Measurements from ENCODE around the gene RECQL. TPM values are rescaled to one million over a fixed set of nuclear protein-coding genes. Genes with fewer than 3 reads are reported as not detected.

RECQL gene
- total and polyA plus RNA-seq, 7 donors, result 9.0 to 36.6 (median 13.3) TPM

DNA sequence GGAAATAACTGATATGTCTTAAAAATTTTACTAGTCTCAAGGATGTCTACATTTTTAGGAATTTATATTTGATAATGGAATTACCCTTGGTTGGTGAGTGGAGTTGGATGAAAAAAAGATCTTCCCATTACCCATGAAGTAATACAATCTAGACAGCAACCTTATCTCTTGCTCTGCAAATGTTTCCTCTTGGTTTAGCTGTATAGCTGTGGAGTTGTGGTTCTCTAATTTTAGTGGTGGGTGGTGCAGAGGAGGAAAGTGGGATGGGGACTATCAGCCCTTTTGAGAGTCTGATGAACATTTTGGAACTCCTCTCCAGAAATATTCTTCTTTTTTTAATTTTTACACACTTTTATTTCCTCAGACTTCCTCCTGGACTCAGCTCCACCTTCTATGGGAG lies 41.7 kb upstream of the RECQL start:
- Histone ChIP-seq H3K27me3 (ENCODE audit: insufficient read depth in 3 of 3, low read length in 2 of 3) (no peaks in the 10 kb centered on the region), H3K9me3 (no peaks in the 10 kb centered on the region), H3K27ac (no peak overlapping the region), H3K4me1 (peaks cover 6% of the 10 kb centered on the region), H3K4me3 (no peak overlapping the region), H3K36me3 (ENCODE audit: insufficient read depth in 1 of 2, low read depth in 1 of 2) (peaks cover 0 to 4% of the 10 kb centered on the region in 2 donors)
- DNase-seq (no peak), ATAC-seq (no peak)
- TF ChIP-seq CTCF (IDR thresholded peaks at IDR 0.05), result no peak
- intact Hi-C loops (cut with DNase I), result no loop called here

GRCh38 chr12:21542403-21542802 lies 41.0 kb upstream of the RECQL start:
- 22 to 43% (median 29%) methylated on average over 5 of the region's 5 CpGs for WGBS, 3 donors
- Histone ChIP-seq H3K9me3 (no peaks in the 10 kb centered on the region), H3K4me3 (no peak overlapping the region), H3K4me1 (peaks cover 6% of the 10 kb centered on the region), H3K27me3 (ENCODE audit: insufficient read depth in 3 of 3, low read length in 2 of 3) (no peaks in the 10 kb centered on the region), H3K36me3 (ENCODE audit: insufficient read depth in 1 of 2, low read depth in 1 of 2) (peaks cover 0 to 9% of the 10 kb centered on the region in 2 donors), H3K27ac (no peak overlapping the region)
- intact Hi-C loops (cut with DNase I), result no loop called here
- no peak for TF ChIP-seq CTCF (IDR thresholded peaks at IDR 0.05)
- no peak for ATAC-seq
- no peak for DNase-seq

- 84 to 85% (median 84%) methylated on average over 6 of the region's 6 CpGs for WGBS, 3 donors
- Histone ChIP-seq H3K4me3 (no peak overlapping the region), H3K27me3 (ENCODE audit: insufficient read depth in 3 of 3, low read length in 2 of 3) (no peaks in the 10 kb centered on the region), H3K4me1 (peaks cover 6% of the 10 kb centered on the region), H3K36me3 (ENCODE audit: insufficient read depth in 1 of 2, low read depth in 1 of 2) (peaks cover 0 to 16% of the 10 kb centered on the region in 2 donors), H3K27ac (no peak overlapping the region), H3K9me3 (no peaks in the 10 kb centered on the region)
- ATAC-seq (no peak), DNase-seq (no peak)
- intact Hi-C loops (cut with DNase I), result no loop called here
- no peak for TF ChIP-seq CTCF (IDR thresholded peaks at IDR 0.05)
These were observed 40.3 kb upstream of the RECQL start for GRCh38 chr12:21541773-21542172.

DNA sequence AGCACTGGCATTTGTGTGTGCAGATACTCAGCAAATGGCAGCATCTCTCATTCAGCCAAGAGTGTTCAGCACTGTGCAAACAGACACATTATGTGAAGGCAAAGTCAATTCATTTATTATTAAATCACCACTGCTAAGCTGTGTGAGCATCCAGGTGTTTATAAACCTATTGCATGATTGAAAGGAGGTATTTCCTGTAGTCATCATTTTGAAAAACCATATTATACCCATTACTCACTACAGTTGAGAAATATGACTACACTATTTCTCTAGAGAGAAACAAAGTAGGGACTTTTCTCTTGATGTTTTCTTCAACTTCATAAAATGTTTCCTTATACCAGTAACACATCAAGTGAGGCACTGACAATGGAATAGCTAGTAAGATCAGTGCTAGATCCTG lies 38.4 kb upstream of the RECQL start:
- DNase-seq, result no peak
- Histone ChIP-seq H3K27ac (no peak overlapping the region), H3K27me3 (ENCODE audit: insufficient read depth in 3 of 3, low read length in 2 of 3) (no peaks in the 10 kb centered on the region), H3K4me3 (no peak overlapping the region), H3K9me3 (no peaks in the 10 kb centered on the region), H3K36me3 (ENCODE audit: insufficient read depth in 1 of 2, low read depth in 1 of 2) (peaks cover 0 to 19% of the 10 kb centered on the region in 2 donors), H3K4me1 (peaks cover 6% of the 10 kb centered on the region)
- intact Hi-C loops (cut with DNase I), result no loop called here
- no peak for ATAC-seq
- no peak for TF ChIP-seq CTCF (IDR thresholded peaks at IDR 0.05)

DNA sequence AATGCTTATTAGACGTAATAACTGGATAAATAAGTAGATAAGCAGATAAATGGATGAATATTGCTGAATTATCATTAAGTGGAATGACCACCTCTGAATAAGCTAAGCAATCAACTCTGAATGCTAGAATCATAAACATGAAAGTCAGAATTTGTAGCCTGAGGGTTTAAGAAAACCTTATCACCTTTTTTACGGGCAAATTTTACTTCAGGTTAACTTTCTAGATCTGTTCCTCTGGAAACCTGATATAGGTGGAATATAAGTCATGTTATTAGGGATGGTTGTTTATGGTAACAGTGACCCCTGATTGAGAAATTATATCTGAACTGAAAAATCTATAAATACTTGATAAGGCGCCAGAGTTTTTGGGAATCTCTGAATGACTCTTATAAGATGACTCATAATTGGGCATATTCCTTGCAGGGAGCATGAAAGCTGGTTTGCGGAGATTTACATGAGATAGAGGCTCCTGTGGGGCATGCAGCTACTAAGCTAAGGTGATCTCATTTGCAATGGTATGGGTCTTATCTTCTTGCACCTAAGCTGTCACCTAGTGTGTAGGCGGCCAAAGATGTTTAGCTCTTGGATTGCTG lies 36.7 kb upstream of the RECQL start:
- intact Hi-C loops (cut with DNase I), result no loop called here
- no peaks in the 10 kb centered on the region for H3K27me3 ChIP-seq (ENCODE audit: insufficient read depth in 3 of 3, low read length in 2 of 3)
- peaks cover 0 to 19% of the 10 kb centered on the region in 2 donors for H3K36me3 ChIP-seq (ENCODE audit: insufficient read depth in 1 of 2, low read depth in 1 of 2)
- WGBS, 3 donors, result 91 to 94% (median 93%) methylated on average over 5 of the region's 5 CpGs
- peaks cover 6% of the 10 kb centered on the region for H3K4me1 ChIP-seq
- no peaks in the 10 kb centered on the region for H3K9me3 ChIP-seq
- no peak overlapping the region for H3K4me3 ChIP-seq
- ATAC-seq (no peak), DNase-seq (no peak)
- no peak overlapping the region for H3K27ac ChIP-seq
- no peak for TF ChIP-seq CTCF (IDR thresholded peaks at IDR 0.05)
